Measurements from ENCODE around the gene PRKN. TPM values are rescaled to one million over a fixed set of nuclear protein-coding genes. Genes with fewer than 3 reads are reported as not detected.
A peak's percentile ranks its signal among the peaks of the same experiment; 100 is the strongest.

PRKN gene
- total RNA-seq, 1 donor from 2014 or later = 2.8 TPM

DNA sequence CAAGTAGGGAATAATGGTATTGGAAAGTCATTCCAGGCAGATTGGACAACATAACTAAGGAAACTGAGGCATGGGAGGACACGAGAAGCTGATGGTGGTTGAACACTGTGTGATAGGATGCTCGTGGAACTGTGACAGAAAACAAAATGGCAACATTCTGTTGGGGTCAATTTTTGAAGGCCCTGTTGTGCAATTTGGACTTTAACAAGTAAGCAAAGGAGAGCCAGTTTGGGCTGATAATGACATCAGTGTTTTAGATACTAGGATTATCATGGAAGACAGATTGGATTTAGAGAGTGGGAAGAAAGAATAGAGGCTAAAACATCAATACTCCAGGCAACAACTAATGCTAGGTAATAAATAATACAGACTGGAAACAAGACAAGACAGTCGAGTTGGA, 53.1 kb downstream of the PRKN start:
- Histone ChIP-seq H2AFZ (replicated peaks) (no peak overlapping the region), H3K27me3 (no peaks in the 10 kb centered on the region), H3K4me1 (peaks cover 7% of the 10 kb centered on the region), H3K9me3 (ENCODE audit: low read depth) (no peaks in the 10 kb centered on the region), H3K79me2 (ENCODE audit: low read depth) (no peaks in the 10 kb centered on the region), H3K27ac (no peak overlapping the region), H3K36me3 (no peaks in the 10 kb centered on the region), H3F3A (ENCODE audit: low read depth) (no peaks in the 10 kb centered on the region), H3K9ac (no peak overlapping the region), H3K4me2 (no peak overlapping the region), H4K20me1 (ENCODE audit: low read depth) (no peaks in the 10 kb centered on the region), H3K4me3 (no peak overlapping the region)
- H3K9me3 Mint-ChIP-seq = no peaks in the 10 kb centered on the region
- TF ChIP-seq, protein P1, sequence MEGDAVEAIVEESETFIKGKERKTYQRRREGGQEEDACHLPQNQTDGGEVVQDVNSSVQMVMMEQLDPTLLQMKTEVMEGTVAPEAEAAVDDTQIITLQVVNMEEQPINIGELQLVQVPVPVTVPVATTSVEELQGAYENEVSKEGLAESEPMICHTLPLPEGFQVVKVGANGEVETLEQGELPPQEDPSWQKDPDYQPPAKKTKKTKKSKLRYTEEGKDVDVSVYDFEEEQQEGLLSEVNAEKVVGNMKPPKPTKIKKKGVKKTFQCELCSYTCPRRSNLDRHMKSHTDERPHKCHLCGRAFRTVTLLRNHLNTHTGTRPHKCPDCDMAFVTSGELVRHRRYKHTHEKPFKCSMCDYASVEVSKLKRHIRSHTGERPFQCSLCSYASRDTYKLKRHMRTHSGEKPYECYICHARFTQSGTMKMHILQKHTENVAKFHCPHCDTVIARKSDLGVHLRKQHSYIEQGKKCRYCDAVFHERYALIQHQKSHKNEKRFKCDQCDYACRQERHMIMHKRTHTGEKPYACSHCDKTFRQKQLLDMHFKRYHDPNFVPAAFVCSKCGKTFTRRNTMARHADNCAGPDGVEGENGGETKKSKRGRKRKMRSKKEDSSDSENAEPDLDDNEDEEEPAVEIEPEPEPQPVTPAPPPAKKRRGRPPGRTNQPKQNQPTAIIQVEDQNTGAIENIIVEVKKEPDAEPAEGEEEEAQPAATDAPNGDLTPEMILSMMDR (IDR thresholded peaks at IDR 0.05) = no peak
- TF ChIP-seq EZH2 (IDR thresholded peaks at IDR 0.05) (no peak), EZH2phosphoT487 (IDR thresholded peaks at IDR 0.05) (no peak)
- no peaks in the 10 kb centered on the region for H3K36me3 Mint-ChIP-seq
- H3K27me3 Mint-ChIP-seq (ENCODE audit: insufficient read depth, low read depth) = no peaks in the 10 kb centered on the region
- no peak for DNase-seq (ENCODE audit: low spot score)
- peaks cover 7% of the 10 kb centered on the region for H3K4me1 Mint-ChIP-seq
- no peak overlapping the region for H3K27ac Mint-ChIP-seq
- no peak overlapping the region for H3K4me3 Mint-ChIP-seq

DNA sequence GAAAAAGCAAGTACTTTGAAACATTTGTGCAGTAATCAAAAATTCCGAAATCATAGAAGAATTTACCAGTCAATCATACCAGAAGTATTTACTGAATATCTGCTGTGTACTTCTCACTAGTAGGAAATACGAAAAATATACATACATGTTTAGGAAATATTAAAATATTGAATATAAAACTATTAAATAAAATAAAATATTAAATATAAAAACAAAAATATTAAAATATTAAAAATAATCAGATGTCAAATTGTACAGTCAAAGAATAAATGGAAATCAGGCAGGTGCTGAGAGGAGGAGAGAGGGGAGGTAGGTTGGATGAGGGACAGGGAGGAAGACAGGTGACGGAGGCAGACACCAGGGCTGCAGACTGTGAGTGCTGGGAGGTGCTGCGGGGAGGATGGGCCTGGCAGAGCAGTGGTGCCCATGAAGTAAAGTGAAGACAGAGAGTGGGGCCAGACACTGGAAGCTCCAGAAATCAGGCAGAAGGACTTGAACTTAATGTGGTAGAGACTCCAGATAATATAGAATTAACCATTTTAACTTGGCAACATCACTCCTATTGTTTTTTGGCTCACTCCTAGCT, 55.9 kb downstream of the PRKN start:
- Histone ChIP-seq H3K4me3 (no peak overlapping the region), H3K36me3 (no peaks in the 10 kb centered on the region), H3K9ac (no peak overlapping the region), H3K79me2 (ENCODE audit: low read depth) (no peaks in the 10 kb centered on the region), H3K27me3 (no peaks in the 10 kb centered on the region), H3K27ac (no peak overlapping the region), H3K4me2 (no peak overlapping the region), H3F3A (ENCODE audit: low read depth) (no peaks in the 10 kb centered on the region), H3K4me1 (peaks cover 7% of the 10 kb centered on the region), H2AFZ (replicated peaks) (no peak overlapping the region), H4K20me1 (ENCODE audit: low read depth) (no peaks in the 10 kb centered on the region), H3K9me3 (ENCODE audit: low read depth) (no peaks in the 10 kb centered on the region)
- Mint-ChIP-seq H3K9me3 (no peaks in the 10 kb centered on the region), H3K4me1 (peaks cover 7% of the 10 kb centered on the region), H3K27ac (peak overlapping the region; percentile 64), H3K36me3 (no peaks in the 10 kb centered on the region), H3K4me3 (no peak overlapping the region), H3K27me3 (ENCODE audit: insufficient read depth, low read depth) (no peaks in the 10 kb centered on the region)
- DNase-seq (ENCODE audit: low spot score) = no peak
- TF ChIP-seq EZH2 (IDR thresholded peaks at IDR 0.05) (no peak), EZH2phosphoT487 (IDR thresholded peaks at IDR 0.05) (no peak)
- TF ChIP-seq, protein P1 (IDR thresholded peaks at IDR 0.05) = no peak

DNA sequence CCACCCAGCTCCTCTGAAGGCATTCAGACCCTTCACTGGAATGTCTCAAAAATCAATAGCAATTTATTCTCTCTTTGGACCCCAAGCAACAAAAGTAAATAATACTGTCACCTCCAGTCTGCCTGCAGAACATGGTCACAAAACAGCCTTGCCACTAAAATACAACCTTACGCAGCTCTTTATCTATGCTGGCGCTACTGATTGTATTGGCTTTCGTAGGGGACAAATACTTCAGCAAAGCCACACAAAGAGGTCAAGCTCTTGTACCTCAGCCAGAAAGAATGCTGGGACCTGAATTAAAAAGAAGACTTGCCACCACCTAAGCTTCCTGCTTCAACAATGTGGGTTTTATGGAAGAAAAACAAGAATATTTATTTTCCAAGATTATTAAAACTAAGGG, 57.2 kb downstream of the PRKN start:
- H2AFZ ChIP-seq (replicated peaks) = no peak overlapping the region
- H3K4me2 ChIP-seq = no peak overlapping the region
- H3K36me3 ChIP-seq = no peaks in the 10 kb centered on the region
- H3K4me1 ChIP-seq = peaks cover 7% of the 10 kb centered on the region
- Mint-ChIP-seq H3K9me3 (peaks cover 6% of the 10 kb centered on the region), H3K4me3 (no peak overlapping the region), H3K4me1 (peaks cover 7% of the 10 kb centered on the region), H3K36me3 (no peaks in the 10 kb centered on the region), H3K27me3 (ENCODE audit: insufficient read depth, low read depth) (no peaks in the 10 kb centered on the region), H3K27ac (no peak overlapping the region)
- H3K9ac ChIP-seq = no peak overlapping the region
- peak; percentile 33 for DNase-seq (ENCODE audit: low spot score)
- H3K79me2 ChIP-seq (ENCODE audit: low read depth) = no peaks in the 10 kb centered on the region
- H3K27ac ChIP-seq = no peak overlapping the region
- H3K27me3 ChIP-seq = no peaks in the 10 kb centered on the region
- H3K9me3 ChIP-seq (ENCODE audit: low read depth) = no peaks in the 10 kb centered on the region
- TF ChIP-seq EZH2 (IDR thresholded peaks at IDR 0.05) = no peak
- TF ChIP-seq EZH2phosphoT487 (IDR thresholded peaks at IDR 0.05) = no peak
- TF ChIP-seq, protein P1 (IDR thresholded peaks at IDR 0.05) = no peak
- no peaks in the 10 kb centered on the region for H4K20me1 ChIP-seq (ENCODE audit: low read depth)
- H3K4me3 ChIP-seq = no peak overlapping the region
- no peaks in the 10 kb centered on the region for H3F3A ChIP-seq (ENCODE audit: low read depth)

Measured in neural progenitor cell (in vitro differentiated cells).